Large intestine (tissue), 3 donors: ENCODE measurements around the gene QSOX2. TPM values are rescaled to one million over a fixed set of nuclear protein-coding genes. Genes with fewer than 3 reads are reported as not detected.

ENCODE experiments used
- DNase-seq, 2 donors: peaks; one replicate each; pipeline versions ENCODE4 v3.0.0 to v3.0.0-alpha.2; 2013
- H3K27ac ChIP-seq: one replicate; pipeline ENCODE4 v1.5.1; 2013; ENCODE audit warnings: low read length
- H3K27me3 ChIP-seq: 2 replicates; pipeline ENCODE4 v1.6.1; 2013; ENCODE audit warnings: low read length; ENCODE audit not compliant: control insufficient read depth, insufficient read depth
- H3K36me3 ChIP-seq: 2 replicates; pipeline ENCODE4 v1.6.1; 2013; ENCODE audit warnings: low read length; ENCODE audit not compliant: control insufficient read depth, insufficient read depth
- H3K4me1 ChIP-seq: one replicate; pipeline ENCODE4 v1.6.1; 2013; ENCODE audit warnings: low read length; ENCODE audit not compliant: control insufficient read depth, insufficient read depth
- H3K4me3 ChIP-seq: one replicate; pipeline ENCODE4 v1.5.1; 2013; ENCODE audit warnings: low read length
- H3K9me3 ChIP-seq: one replicate; pipeline ENCODE4 v1.6.1; 2013; ENCODE audit warnings: mild to moderate bottlenecking, low read depth, low read length, moderate library complexity; ENCODE audit not compliant: control insufficient read depth
- WGBS: methylation state at CpG from one replicate; pipeline ENCODE4 v1.1.5; 2013; ENCODE audit warnings: low lambda C conversion rate; ENCODE audit not compliant: insufficient coverage; 5-methylcytosine and 5-hydroxymethylcytosine counted together
- polyA plus RNA-seq: library from polyadenylated mRNA; unstranded; fragments of 120-200 nt; gene quantifications from one replicate; pipeline ENCODE4 v1.2.1, GENCODE V29; 2013

The QSOX2 gene
- polyA plus RNA-seq, 1 donor, result 11.9 TPM

DNA sequence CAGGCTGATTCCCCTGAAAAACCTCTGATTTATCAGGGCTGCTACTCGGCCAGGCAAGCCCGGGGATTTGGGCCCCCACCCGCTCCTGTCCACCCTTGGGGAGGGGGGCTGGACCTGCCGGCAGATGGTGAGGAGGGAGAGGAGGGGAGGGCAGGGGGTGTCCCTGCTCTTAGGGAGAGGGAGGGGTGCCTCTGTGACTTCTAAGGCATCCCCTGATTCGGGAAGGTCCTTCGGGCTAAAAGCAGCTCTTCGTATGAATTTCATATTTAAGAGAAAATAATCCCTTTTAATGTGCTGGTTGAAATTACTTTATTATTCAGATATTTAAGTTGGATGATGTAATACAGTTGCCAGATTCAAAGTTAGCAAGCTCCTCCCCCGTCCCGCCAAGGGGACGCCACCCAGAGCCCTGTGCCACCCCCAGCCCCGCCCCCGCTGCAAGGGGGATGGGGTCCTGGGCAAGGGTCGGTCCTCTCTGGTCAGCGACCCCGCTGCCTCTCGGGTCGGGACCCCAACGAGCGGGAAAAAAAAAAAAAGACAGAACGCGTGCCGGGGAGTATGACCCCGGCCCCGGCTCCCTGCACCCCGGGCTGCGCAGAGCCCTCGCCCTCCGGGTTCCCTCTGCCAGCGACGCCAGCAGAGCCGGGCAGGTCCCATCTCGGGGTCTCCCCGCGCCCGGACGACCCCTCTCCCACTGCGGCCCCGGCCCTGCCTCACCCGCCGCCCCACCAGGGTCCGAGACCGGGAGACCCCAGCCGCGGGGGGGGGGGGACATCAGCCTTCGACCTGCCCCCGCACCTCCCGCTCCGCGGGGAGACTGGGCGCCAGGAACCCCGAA lies 53.1 kb downstream of the QSOX2 start:
- H3K9me3 ChIP-seq, result peaks cover 10% of the 10 kb centered on the region
- H3K36me3 ChIP-seq, result no peaks in the 10 kb centered on the region
- H3K27me3 ChIP-seq, result peaks cover 87% of the 10 kb centered on the region
- no peak overlapping the region for H3K4me3 ChIP-seq
- WGBS, result no CpG with 5 or more reads among the region's 51 CpGs
- no peak for DNase-seq
- peaks cover 8% of the 10 kb centered on the region for H3K4me1 ChIP-seq
- H3K27ac ChIP-seq, result no peak overlapping the region

DNA sequence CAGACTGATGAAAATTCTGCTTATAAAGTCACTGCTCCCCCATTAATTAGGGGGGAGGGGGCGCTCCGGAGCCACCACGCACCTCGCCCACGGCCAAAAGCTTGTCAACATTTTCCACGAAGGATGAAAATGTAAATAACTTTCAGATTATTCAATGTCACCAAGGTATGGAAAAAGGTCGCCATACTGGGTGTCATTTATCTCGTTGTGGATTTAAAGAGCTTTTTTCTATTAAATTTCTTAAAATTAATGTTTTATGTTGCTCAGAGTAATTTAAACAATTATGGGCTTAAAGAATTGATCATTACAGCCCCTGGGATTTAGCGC lies 53.7 kb downstream of the QSOX2 start:
- no peak overlapping the region for H3K4me3 ChIP-seq
- peaks cover 8% of the 10 kb centered on the region for H3K4me1 ChIP-seq
- no peaks in the 10 kb centered on the region for H3K36me3 ChIP-seq
- H3K27me3 ChIP-seq, result peaks cover 84% of the 10 kb centered on the region
- H3K27ac ChIP-seq, result no peak overlapping the region
- peaks cover 4% of the 10 kb centered on the region for H3K9me3 ChIP-seq
- no peak for DNase-seq
- 65% methylated on average over 2 of the region's 9 CpGs for WGBS

DNA sequence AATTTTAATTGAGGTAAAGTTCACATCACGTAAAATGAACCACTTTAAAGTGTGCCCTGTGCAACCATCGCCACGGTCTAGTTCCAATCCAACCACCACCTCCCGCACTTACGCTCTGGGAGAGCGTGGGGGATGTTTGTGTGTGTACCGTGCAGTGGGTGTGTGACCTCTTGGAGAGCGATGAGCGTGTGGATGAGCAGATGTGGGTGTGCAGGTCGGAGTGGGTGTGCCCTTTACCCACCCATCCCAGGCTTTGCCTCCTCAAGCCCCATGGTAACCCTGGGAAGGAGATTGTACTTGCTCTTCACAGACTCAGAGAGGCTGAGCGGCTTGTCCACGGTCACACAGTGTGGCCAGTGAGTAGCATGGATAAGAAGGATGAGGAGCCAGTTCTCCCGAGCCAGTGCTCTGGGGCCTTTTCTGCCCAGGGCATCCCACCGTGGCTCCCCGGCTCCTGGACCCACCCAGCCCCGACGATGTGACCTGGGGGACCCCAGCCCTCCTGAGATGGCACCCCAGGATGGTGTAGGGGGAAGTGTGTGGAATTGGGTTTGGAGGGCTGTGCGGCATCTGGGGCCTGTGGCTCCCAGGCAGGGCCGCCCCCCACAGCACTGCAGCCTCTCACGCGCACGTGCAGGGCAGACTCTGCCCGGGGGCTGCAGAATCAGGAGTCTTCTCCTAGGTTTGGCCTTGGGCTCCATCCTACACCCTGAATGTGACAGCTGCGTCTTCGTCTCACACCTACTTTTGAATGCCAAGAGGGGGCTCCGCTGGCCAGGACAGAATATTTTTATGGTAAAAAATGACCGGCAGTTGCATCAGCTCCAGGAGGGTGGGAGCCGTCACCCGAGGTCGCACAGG lies 54.3 kb downstream of the QSOX2 start:
- H3K27ac ChIP-seq, result no peak overlapping the region
- no peaks in the 10 kb centered on the region for H3K36me3 ChIP-seq
- WGBS, result no CpG with 5 or more reads among the region's 30 CpGs
- peaks cover 4% of the 10 kb centered on the region for H3K9me3 ChIP-seq
- no peak for DNase-seq
- H3K4me3 ChIP-seq, result no peak overlapping the region
- peaks cover 8% of the 10 kb centered on the region for H3K4me1 ChIP-seq
- peaks cover 78% of the 10 kb centered on the region for H3K27me3 ChIP-seq

DNA sequence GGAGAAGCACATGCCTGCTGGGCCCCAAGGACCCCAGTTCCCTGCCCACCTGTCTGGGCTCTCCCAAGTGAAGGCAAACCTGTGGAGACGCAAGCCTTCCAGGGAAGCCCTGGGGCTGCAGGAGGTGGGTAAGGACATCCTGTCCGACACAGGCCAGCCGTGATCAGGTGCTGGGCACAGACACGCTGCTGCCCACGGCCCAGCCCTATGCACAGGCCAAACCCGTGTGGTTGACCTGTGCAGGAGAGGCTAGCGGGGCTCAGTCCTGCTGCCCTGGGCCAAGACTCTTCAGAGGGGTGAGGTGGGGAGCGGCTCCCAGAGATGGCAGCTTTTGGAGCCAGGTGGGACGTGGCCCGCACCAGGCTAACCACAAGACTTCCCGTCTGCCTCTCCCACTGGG lies 55.0 kb downstream of the QSOX2 start:
- no peaks in the 10 kb centered on the region for H3K36me3 ChIP-seq
- DNase-seq, result no peak
- peaks cover 8% of the 10 kb centered on the region for H3K4me1 ChIP-seq
- no peak overlapping the region for H3K4me3 ChIP-seq
- H3K27ac ChIP-seq, result no peak overlapping the region
- peaks cover 4% of the 10 kb centered on the region for H3K9me3 ChIP-seq
- no CpG with 5 or more reads among the region's 11 CpGs for WGBS
- peaks cover 71% of the 10 kb centered on the region for H3K27me3 ChIP-seq

DNA sequence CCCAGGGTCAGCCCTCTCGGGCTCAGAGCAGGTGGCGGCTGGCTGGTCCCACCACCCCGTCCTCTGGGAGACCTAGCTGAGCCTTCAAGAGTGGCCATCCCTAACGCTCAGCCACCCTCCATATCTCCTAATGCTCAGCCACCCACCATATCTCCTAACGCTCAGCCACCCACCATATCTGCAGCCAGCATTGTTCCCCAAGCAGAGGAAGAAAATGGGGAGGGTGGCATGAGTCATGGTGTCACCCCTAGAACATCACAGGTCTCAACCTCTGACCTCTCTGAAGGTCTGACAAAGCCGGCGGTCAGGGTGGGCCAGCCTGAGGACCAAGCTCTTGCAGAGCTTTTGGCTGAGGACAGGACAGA lies 55.4 kb downstream of the QSOX2 start:
- WGBS, result no CpG with 5 or more reads among the region's 7 CpGs
- Histone ChIP-seq H3K27ac (no peak overlapping the region), H3K27me3 (peaks cover 68% of the 10 kb centered on the region)

DNA sequence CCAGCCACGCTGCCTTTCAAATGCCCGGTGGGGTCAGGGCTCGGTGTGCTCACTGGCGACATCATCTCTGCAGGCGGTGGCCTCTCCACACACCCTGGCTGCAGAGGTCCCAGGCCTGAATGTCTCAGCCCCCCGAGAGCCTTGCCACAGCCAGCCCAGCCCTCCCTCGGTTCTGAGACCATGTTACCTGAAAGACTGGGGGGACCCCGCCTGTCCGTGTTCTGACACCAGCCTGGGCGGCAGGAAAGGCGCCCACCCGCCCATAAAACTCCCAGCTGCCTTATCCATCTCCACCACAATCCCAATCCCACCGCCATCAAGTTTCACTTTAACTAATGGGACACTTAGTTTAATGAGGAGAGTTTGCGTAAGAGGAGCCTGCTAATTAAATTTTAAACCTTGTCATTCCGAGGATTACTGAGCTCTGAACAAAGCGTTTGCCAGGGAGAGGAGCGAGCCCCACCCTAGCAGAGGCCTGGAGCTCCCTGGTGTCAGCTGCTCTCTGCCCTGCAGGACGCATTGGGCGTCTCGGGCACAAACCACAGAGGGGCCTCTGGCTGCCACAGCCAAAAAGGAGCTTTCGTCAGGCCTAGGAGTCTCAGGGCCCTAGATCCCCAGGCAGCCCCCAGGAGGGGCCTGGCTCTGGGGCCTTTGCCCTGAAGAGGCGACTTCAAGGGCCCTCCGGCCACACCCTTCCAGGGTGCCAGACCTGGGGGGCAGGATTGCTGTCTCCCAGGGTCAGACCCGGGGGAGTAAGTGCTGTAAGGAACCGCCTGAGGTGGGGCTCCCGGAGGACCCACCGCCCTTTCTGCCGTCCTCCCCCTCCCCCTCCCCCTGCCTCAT lies 56.0 kb downstream of the QSOX2 start:
- H3K27ac ChIP-seq, result no peak overlapping the region
- peak; percentile 8 to 46 for DNase-seq
- H3K27me3 ChIP-seq, result peaks cover 62% of the 10 kb centered on the region
- H3K4me3 ChIP-seq, result no peak overlapping the region
- no peaks in the 10 kb centered on the region for H3K36me3 ChIP-seq
- peaks cover 4% of the 10 kb centered on the region for H3K9me3 ChIP-seq
- no CpG with 5 or more reads among the region's 28 CpGs for WGBS
- H3K4me1 ChIP-seq, result peaks cover 8% of the 10 kb centered on the region

More for the DNA sequence above, 55.4 kb downstream of the QSOX2 start:
- Histone ChIP-seq H3K9me3 (peaks cover 4% of the 10 kb centered on the region), H3K4me3 (no peak overlapping the region), H3K4me1 (peaks cover 8% of the 10 kb centered on the region), H3K36me3 (no peaks in the 10 kb centered on the region)
- DNase-seq, result no peak

DNA sequence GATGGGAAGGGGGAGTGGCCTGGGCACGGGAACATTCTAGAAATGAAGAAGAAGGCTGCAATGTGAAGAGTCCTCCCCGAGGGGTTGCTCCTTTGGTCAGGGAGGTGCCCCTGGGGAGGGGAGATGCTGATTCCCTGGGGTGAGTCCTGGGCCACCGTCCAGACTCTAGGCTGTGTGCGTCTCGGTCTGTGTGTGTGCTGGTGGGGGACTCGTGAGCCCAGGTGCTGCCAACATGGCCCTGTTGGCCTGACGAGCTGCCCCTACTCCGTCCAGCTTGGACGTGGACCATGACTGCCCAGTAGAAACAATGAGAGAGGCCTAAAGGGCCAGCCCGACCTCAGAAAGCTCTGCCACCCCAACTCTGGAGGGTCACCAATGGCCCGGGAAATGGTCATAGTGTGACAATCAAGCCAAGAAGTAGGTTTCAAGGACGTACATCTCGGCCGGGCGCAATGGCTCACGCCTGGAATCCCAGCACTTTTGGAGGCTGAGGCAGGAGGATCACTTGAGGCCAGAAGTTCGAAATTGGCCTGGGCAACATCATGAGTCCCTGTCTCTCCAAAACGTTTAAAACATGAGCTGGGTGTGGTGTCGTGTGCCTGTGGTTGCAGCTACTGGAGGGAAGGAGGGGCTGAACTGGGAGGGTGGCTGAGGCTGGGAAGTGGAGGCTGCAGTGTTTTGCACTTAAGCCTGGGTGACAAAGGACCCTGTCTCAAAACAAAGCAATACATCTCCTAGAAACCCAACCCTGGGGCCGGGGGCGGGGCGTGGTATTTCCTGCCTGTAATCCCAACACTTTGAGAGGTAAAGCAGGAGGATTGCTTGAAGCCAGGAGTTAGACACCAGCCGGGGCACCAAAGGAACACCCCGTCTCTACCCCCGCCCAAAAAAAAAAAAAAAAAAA lies 57.7 kb downstream of the QSOX2 start:
- Histone ChIP-seq H3K4me3 (no peak overlapping the region), H3K27me3 (peaks cover 50% of the 10 kb centered on the region), H3K36me3 (no peaks in the 10 kb centered on the region), H3K9me3 (peaks cover 2% of the 10 kb centered on the region), H3K4me1 (peaks cover 8% of the 10 kb centered on the region), H3K27ac (no peak overlapping the region)
- DNase-seq, result no peak
- no CpG with 5 or more reads among the region's 25 CpGs for WGBS

DNA sequence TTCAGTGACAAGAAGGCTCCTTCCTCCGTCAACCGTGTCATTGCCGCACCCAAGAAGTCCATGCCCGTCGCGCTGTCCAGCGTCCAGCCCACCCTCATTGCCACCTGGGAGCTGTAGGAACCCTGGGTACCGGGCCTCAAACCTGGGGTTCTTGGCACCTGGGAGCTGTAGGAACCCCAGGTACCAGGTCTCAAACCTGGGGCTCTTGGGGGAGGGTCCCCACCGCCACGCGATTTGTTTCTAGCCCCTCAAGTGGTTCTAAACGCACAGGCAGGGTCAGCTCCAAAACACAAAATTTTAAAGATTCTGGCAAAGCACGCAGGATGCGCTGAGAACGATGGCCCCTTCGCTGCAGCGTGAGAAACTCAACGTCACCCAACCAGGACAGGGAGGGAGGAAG lies 58.4 kb downstream of the QSOX2 start:
- Histone ChIP-seq H3K4me1 (peaks cover 12% of the 10 kb centered on the region), H3K4me3 (no peak overlapping the region), H3K36me3 (no peaks in the 10 kb centered on the region), H3K27me3 (peaks cover 42% of the 10 kb centered on the region), H3K27ac (no peak overlapping the region), H3K9me3 (no peaks in the 10 kb centered on the region)
- no peak for DNase-seq
- 93% methylated on average over 3 of the region's 18 CpGs for WGBS

DNA sequence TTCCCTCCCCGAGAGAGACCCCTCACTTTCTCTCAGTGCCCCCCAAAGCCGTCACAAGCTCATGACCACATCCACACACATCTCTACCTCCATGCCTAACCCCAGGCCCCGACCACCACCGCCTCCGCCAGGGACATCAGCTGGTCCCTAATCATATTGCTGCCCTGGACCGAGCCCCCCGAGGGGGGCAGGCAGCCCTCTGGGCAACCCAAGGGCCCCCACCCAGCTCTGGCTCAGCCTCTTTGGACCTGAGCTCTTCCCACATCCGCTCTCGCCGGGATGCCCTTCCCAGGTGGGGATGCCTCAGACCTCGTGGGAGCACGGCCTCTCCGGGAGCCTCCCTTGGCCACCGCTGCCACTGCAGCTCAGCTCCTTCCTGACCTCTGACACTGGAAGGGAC lies 59.2 kb downstream of the QSOX2 start:
- no peak for DNase-seq
- H3K27me3 ChIP-seq, result peaks cover 34% of the 10 kb centered on the region
- H3K36me3 ChIP-seq, result no peaks in the 10 kb centered on the region
- H3K9me3 ChIP-seq, result no peaks in the 10 kb centered on the region
- H3K27ac ChIP-seq, result no peak overlapping the region
- peaks cover 12% of the 10 kb centered on the region for H3K4me1 ChIP-seq
- no CpG with 5 or more reads among the region's 14 CpGs for WGBS
- H3K4me3 ChIP-seq, result no peak overlapping the region
